Neural progenitor cell (in vitro differentiated cells): ENCODE measurements around the gene CCDC3. TPM values are rescaled to one million over a fixed set of nuclear protein-coding genes. Genes with fewer than 3 reads are reported as not detected.
A peak's percentile ranks its signal among the peaks of the same experiment; 100 is the strongest.

Source experiments
- DNase-seq: peaks from one replicate; pipeline ENCODE4 v3.0.0-alpha.2; 2016; ENCODE audit warnings: low spot score
- H2AFZ ChIP-seq: fragments of 200-600 bp; sonication (generic); replicated peaks from 2 replicates; pipeline ENCODE4 v1.6.1; 2016; ENCODE audit warnings: antibody characterized with exemption
- H3F3A ChIP-seq: fragments of 200-600 bp; sonication (generic); 2 replicates; pipeline ENCODE4 v1.6.1; 2016; ENCODE audit warnings: antibody characterized with exemption, low read depth
- H3K27ac ChIP-seq: fragments of 200-600 bp; sonication (generic); 2 replicates; pipeline ENCODE4 v1.5.1; 2016; ENCODE audit warnings: mild to moderate bottlenecking
- H3K27me3 ChIP-seq: fragments of 200-600 bp; sonication (generic); 2 replicates; pipeline ENCODE4 v1.6.1; 2016; ENCODE audit warnings: mild to moderate bottlenecking, moderate library complexity
- H3K36me3 ChIP-seq: fragments of 200-600 bp; sonication (generic); 2 replicates; pipeline ENCODE4 v1.5.1; 2016
- H3K4me1 ChIP-seq: fragments of 200-600 bp; sonication (generic); 2 replicates; pipeline ENCODE4 v1.6.1; 2016; ENCODE audit warnings: mixed run types
- H3K4me2 ChIP-seq: fragments of 200-600 bp; sonication (generic); 2 replicates; pipeline ENCODE4 v1.6.1; 2016
- H3K4me3 ChIP-seq: fragments of 200-600 bp; sonication (generic); 2 replicates; pipeline ENCODE4 v1.5.1; 2016
- H3K79me2 ChIP-seq: fragments of 200-600 bp; sonication (generic); 2 replicates; pipeline ENCODE4 v1.6.1; 2016; ENCODE audit warnings: low read depth
- H3K9ac ChIP-seq: fragments of 200-600 bp; sonication (generic); 2 replicates; pipeline ENCODE4 v1.6.1; 2016
- H3K9me3 ChIP-seq: fragments of 200-600 bp; sonication (generic); 2 replicates; pipeline ENCODE4 v1.5.1; 2016; ENCODE audit warnings: low read depth
- H4K20me1 ChIP-seq: fragments of 200-600 bp; sonication (generic); 2 replicates; pipeline ENCODE4 v1.6.1; 2016; ENCODE audit warnings: low read depth
- H3K27ac Mint-ChIP-seq: 3 replicates; pipeline ENCODE4 v1.8.0; 2021; ENCODE audit warnings: mixed read lengths
- H3K27me3 Mint-ChIP-seq: 2 replicates; pipeline ENCODE4 v1.8.0; 2022; ENCODE audit warnings: low read depth, mild to moderate bottlenecking, inconsistent platforms, moderate library complexity, mixed read lengths; ENCODE audit not compliant: insufficient read depth
- H3K36me3 Mint-ChIP-seq: 3 replicates; pipeline ENCODE4 v1.8.0; 2021; ENCODE audit warnings: mixed read lengths
- H3K4me1 Mint-ChIP-seq: 3 replicates; pipeline ENCODE4 v1.8.0; 2021; ENCODE audit warnings: mixed read lengths
- H3K4me3 Mint-ChIP-seq: 3 replicates; pipeline ENCODE4 v1.8.0; 2021; ENCODE audit warnings: mild to moderate bottlenecking, moderate library complexity, mixed read lengths
- H3K9me3 Mint-ChIP-seq: 3 replicates; pipeline ENCODE4 v1.8.0; 2020; ENCODE audit warnings: mixed read lengths
- CTCF ChIP-seq: fragments of 200-600 bp; sonication (generic); IDR thresholded peaks from 2 replicates; pipeline ENCODE4 v1.5.1; 2017; ENCODE audit warnings: antibody characterized with exemption, mild to moderate bottlenecking
- EZH2 ChIP-seq: fragments of 200-600 bp; sonication (generic); IDR thresholded peaks from 2 replicates; pipeline ENCODE4 v1.6.1; 2017; ENCODE audit warnings: antibody characterized with exemption, mild to moderate bottlenecking, moderate library complexity
- EZH2phosphoT487 ChIP-seq: fragments of 200-600 bp; sonication (generic); IDR thresholded peaks from 2 replicates; pipeline ENCODE4 v1.6.1; 2017; ENCODE audit warnings: antibody characterized with exemption
- total RNA-seq: library from RNA; depleted of rRNA; stranded (reverse); fragments of >200 nt; gene quantifications from 2 replicates; pipeline ENCODE4 v1.2.3, GENCODE V29; 2015; ENCODE audit warnings: low replicate concordance

Gene CCDC3
- total RNA-seq, 1 donor from 2014 or later: not detected

- Mint-ChIP-seq H3K36me3 (no peaks in the 10 kb centered on the region), H3K4me3 (no peak overlapping the region), H3K27ac (no peak overlapping the region), H3K4me1 (peaks cover 8% of the 10 kb centered on the region), H3K9me3 (peaks cover 14% of the 10 kb centered on the region), H3K27me3 (peaks cover 3% of the 10 kb centered on the region)
- no peak overlapping the region for H3K4me2 ChIP-seq
- DNase-seq: no peak
- no peaks in the 10 kb centered on the region for H3K4me1 ChIP-seq
- H3K4me3 ChIP-seq: no peak overlapping the region
- no peaks in the 10 kb centered on the region for H3K9me3 ChIP-seq
- no peak overlapping the region for H3K9ac ChIP-seq
- H3F3A ChIP-seq: no peaks in the 10 kb centered on the region
- no peaks in the 10 kb centered on the region for H3K27me3 ChIP-seq
- H2AFZ ChIP-seq: peak overlapping the region; percentile 79
- TF ChIP-seq CTCF: no peak
- TF ChIP-seq EZH2phosphoT487: no peak
- no peak for TF ChIP-seq EZH2
- H4K20me1 ChIP-seq: no peaks in the 10 kb centered on the region
- H3K27ac ChIP-seq: no peak overlapping the region
- no peaks in the 10 kb centered on the region for H3K36me3 ChIP-seq
- H3K79me2 ChIP-seq: no peaks in the 10 kb centered on the region
These were observed 14.9 kb upstream of the CCDC3 start for GRCh38 chr10:13016426-13016825.

GRCh38 chr10:13006037-13006436 lies 4.5 kb upstream of the CCDC3 start:
- Mint-ChIP-seq H3K4me3 (no peak overlapping the region), H3K27ac (no peak overlapping the region), H3K27me3 (peaks cover 19% of the 10 kb centered on the region), H3K36me3 (no peaks in the 10 kb centered on the region), H3K4me1 (peaks cover 4% of the 10 kb centered on the region), H3K9me3 (no peaks in the 10 kb centered on the region)
- Histone ChIP-seq H3K79me2 (no peaks in the 10 kb centered on the region), H3K9me3 (no peaks in the 10 kb centered on the region), H3K27ac (no peak overlapping the region), H3K4me3 (no peak overlapping the region), H2AFZ (no peak overlapping the region), H3K36me3 (no peaks in the 10 kb centered on the region), H4K20me1 (no peaks in the 10 kb centered on the region), H3K4me2 (no peak overlapping the region), H3K27me3 (peaks cover 30% of the 10 kb centered on the region), H3F3A (no peaks in the 10 kb centered on the region), H3K9ac (no peak overlapping the region), H3K4me1 (peaks cover 3% of the 10 kb centered on the region)
- no peak for DNase-seq
- TF ChIP-seq CTCF (no peak), EZH2phosphoT487 (no peak), EZH2 (no peak)

- H3K27me3 ChIP-seq: peaks cover 52% of the 10 kb centered on the region
- H3F3A ChIP-seq: peaks cover 5% of the 10 kb centered on the region
- H3K27ac ChIP-seq: no peak overlapping the region
- H3K27me3 Mint-ChIP-seq: peaks cover 35% of the 10 kb centered on the region
- TF ChIP-seq CTCF (no peak), EZH2phosphoT487 (no peak), EZH2 (no peak)
- H3K9me3 ChIP-seq: no peaks in the 10 kb centered on the region
- no peaks in the 10 kb centered on the region for H3K79me2 ChIP-seq
- H4K20me1 ChIP-seq: no peaks in the 10 kb centered on the region
- H3K4me1 Mint-ChIP-seq: peaks cover 8% of the 10 kb centered on the region
- no peak overlapping the region for H2AFZ ChIP-seq
- H3K9me3 Mint-ChIP-seq: no peaks in the 10 kb centered on the region
- no peak overlapping the region for H3K4me3 ChIP-seq
- no peak for DNase-seq
- no peaks in the 10 kb centered on the region for H3K36me3 Mint-ChIP-seq
- H3K4me3 Mint-ChIP-seq: no peak overlapping the region
- H3K27ac Mint-ChIP-seq: no peak overlapping the region
- H3K36me3 ChIP-seq: no peaks in the 10 kb centered on the region
- H3K4me2 ChIP-seq: no peak overlapping the region
- peaks cover 3% of the 10 kb centered on the region for H3K4me1 ChIP-seq
- H3K9ac ChIP-seq: no peak overlapping the region
These were observed 2.2 kb upstream of the CCDC3 start for GRCh38 chr10:13003759-13004158.
